GM13977 (cell line): Measurements from ENCODE around the gene PIP5K1B.

Experiments used
- DNase-seq: peaks from one replicate; pipeline ENCODE4 v3.0.0; 2012; ENCODE audit warnings: low spot score
- CTCF ChIP-seq: IDR thresholded peaks from 2 replicates; pipeline ENCODE4 v1.5.1; 2012; ENCODE audit warnings: mild to moderate bottlenecking, control low read depth; ENCODE audit not compliant: insufficient read depth; ENCODE audit errors: extremely low read depth, missing control alignments
- in situ Hi-C: fragments of 300-500 bp; cut with MboI; formaldehyde crosslinking; loops from one replicate; pipeline ENCODE4 v1.12.0; 2022; ENCODE audit warnings: low sequenced_read_pairs, low pct_unique_long_range_greater_than_20kb, mixed read lengths, inconsistent platforms; ENCODE audit not compliant: unreplicated experiment

Gene PIP5K1B

GRCh38 chr9:68869022-68869421, 164.0 kb downstream of the PIP5K1B start:
- in situ Hi-C loops, result no loop called here
- no peak for DNase-seq
- no peak for TF ChIP-seq CTCF

- TF ChIP-seq CTCF, result no peak
- in situ Hi-C loops, result no loop called here
These were observed 165.0 kb downstream of the PIP5K1B start for GRCh38 chr9:68870086-68870485.

GRCh38 chr9:68871236-68871635, 166.2 kb downstream of the PIP5K1B start:
- TF ChIP-seq CTCF, result no peak
- no peak for DNase-seq
- in situ Hi-C loops, result no loop called here

More at GRCh38 chr9:68870086-68870485, 165.0 kb downstream of the PIP5K1B start:
- DNase-seq, result no peak

GRCh38 chr9:68872026-68872501, 167.0 kb downstream of the PIP5K1B start:
- DNase-seq, result no peak
- in situ Hi-C loops, result no loop called here
- no peak for TF ChIP-seq CTCF

- DNase-seq, result no peak
- no peak for TF ChIP-seq CTCF
- in situ Hi-C loops, result no loop called here
These were observed 168.1 kb downstream of the PIP5K1B start for GRCh38 chr9:68873179-68873578.

- TF ChIP-seq CTCF, result no peak
- in situ Hi-C loops, result no loop called here
These were observed 171.2 kb downstream of the PIP5K1B start for GRCh38 chr9:68876273-68876672.

DNA sequence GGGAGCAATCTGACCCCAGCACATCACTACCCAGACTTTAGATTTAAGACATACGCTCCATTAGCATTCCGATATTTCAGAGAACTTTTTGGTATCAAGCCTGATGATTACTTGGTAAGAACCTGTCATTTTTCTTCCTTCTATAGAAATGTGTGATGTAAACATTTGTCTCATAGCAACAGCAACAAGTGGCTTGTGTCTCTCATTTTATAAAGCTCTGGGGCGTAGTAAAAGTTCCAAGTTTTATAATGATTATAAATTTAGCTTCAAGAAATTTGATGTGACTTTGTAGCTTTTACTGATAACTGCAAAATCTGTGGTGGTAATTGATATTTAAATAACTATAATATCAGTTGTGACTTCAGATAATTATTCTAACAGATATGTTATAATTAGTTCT, 171.6 kb downstream of the PIP5K1B start:
- in situ Hi-C loops, result no loop called here
- TF ChIP-seq CTCF, result no peak
- no peak for DNase-seq

More at GRCh38 chr9:68876273-68876672, 171.2 kb downstream of the PIP5K1B start:
- DNase-seq, result no peak
